Stimulated activated naive CD8-positive, alpha-beta T cell treated with anti-CD3 and anti-CD28 coated beads, Interleukin-15, Interleukin-2, amounts not matched to agents 100 U/mL and 50 U/mL, for 24 hours (primary cell): ENCODE measurements around the gene WNT5B.
A peak's percentile ranks its signal among the peaks of the same experiment; 100 is the strongest.

Experiments
- ATAC-seq: fragments of 150-1000 bp; cut with Tn5 transposase; one replicate; pipeline ENCODE4 v1.10.0; 2021
- DNase-seq: peaks from one replicate; pipeline ENCODE4 v3.0.0; 2021

The WNT5B gene

DNA sequence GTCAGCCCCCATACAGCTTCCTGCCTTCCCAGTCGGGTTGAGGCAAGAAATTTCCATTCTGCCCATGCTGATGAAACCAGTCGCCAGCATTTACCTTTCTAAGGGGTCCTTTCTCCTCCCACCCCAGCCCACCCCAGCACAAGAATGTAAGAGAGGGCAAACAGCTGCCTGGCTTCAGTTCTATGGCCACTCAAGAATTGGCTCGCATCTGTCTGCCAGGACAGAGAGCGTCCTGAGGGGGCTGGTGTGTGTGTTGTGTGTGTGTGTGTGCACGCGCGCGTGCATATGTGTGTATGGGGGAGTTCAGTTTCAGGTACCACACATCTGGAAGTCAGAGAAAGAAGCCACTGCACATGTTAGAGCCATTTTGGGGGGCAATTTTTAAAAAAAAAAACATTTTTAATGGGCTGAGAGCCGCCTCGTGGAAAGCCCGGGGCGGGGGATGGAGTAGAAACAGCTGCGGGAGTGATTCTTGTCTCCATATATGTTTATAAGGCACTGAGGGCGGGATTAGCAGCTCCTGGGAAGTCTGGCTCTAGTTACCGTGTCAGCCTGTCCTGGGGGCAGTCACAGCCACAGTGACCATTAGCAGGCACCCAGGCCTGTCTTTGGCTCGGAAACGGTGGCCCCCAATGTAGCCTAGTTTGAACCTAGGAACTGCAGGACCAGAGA, at the start of gene WNT5B:
Gene WNT5B, plus strand, starts transcription at position 566 of the 672 bp plus-strand sequence. CDS start 2,124 bp downstream, outside the sequence.
- DNase-seq (no peak), ATAC-seq (no peak)

DNA sequence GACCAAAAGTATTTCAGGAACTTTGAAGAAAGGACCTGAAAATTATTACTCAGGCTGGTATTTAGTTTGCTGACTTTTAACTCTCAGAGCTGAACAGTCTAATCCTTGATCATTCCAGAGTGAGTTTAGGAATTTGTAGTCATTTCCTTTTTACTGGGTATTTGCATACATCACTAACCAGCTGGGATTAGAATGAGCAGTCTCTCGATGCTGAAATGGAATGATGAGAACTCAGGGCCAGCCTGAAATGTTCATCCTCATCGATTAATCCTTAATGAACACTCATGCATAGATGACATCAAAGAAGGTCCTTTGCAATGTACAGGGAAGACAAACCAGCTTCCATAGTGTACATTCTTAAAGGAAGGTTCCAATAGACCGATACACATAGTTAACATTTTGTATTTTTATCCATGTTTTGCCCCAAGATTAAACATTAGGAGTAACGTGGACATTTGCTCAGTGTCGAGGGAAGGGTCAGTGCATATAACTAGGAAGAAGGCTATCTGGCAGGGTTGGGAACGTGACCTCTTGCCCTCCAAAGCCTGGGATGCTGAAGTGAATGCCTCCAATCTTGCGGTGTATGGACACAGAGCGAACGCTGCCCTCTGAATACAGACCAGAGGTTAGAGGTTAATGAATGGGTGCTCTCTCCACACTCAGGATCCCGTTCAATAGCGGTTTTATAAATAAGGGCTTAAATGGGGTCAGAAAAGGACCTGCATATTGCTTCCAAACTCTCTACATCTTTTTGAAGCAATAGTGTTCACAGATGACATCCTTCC, 49.2 kb upstream of the WNT5B start:
- DNase-seq (no peak), ATAC-seq (no peak)

GRCh38 chr12:1580526-1580925, 48.5 kb upstream of the WNT5B start:
- ATAC-seq (no peak), DNase-seq (no peak)

DNA sequence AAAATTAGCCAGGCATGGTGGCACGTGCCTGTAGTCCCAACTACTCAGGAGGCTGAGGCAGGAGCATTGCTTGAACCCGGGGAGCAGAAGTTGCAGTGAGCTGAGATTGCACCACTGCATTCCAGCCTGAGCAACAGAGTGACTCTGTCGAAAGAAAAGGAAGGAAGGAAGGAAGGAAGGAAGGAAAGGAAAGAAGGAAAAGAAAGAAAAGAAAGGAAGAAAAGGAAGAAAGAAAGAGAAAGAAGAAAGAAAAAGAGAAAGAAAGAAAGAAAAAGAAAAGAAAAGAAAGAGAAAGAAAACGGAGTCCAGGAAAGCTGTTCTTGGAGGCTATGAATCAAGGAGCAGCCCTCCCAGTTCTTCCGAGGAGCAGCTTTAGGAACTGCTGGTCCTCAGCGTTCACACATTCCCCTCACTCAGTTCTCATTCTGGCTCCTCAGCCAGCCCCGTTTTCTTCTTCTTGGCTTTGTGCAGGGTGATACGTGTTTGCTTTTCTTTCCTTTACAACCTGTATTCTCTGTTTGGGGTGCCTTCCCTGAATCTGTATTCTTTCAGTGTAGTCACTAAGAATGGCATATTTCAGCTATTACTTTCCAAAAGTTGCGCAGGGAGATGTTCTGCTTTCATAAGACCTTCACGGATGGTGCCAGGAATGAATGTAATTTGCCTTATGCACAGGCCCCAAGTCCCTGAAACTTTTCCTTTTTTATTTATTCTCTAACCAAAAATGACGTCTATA, 46.9 kb upstream of the WNT5B start:
- ATAC-seq: no peak
- DNase-seq: no peak

DNA sequence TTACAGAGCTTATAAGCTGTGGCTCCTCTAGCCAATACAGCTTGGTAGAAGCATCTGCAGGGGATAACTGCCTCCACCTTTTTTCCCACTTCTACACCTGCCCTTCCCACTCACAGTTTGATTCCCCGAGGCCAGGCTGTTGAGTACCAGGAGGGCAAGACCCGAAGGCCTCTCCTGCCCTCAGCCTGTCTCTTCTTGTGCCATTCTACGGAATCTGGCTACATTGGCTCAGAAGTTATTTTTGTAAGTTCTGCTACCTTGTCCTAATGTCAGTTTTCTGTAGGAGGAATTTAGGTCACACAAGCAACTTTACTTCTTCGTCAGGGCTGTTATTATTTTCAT, 46.4 kb upstream of the WNT5B start:
- DNase-seq (no peak), ATAC-seq (no peak)

GRCh38 chr12:1583421-1584078, 45.5 kb upstream of the WNT5B start:
- peak; percentile 70 for DNase-seq
- peak; percentile 78 for ATAC-seq

- DNase-seq (no peak), ATAC-seq (no peak)
These were observed 44.7 kb upstream of the WNT5B start for GRCh38 chr12:1584326-1584725.

DNA sequence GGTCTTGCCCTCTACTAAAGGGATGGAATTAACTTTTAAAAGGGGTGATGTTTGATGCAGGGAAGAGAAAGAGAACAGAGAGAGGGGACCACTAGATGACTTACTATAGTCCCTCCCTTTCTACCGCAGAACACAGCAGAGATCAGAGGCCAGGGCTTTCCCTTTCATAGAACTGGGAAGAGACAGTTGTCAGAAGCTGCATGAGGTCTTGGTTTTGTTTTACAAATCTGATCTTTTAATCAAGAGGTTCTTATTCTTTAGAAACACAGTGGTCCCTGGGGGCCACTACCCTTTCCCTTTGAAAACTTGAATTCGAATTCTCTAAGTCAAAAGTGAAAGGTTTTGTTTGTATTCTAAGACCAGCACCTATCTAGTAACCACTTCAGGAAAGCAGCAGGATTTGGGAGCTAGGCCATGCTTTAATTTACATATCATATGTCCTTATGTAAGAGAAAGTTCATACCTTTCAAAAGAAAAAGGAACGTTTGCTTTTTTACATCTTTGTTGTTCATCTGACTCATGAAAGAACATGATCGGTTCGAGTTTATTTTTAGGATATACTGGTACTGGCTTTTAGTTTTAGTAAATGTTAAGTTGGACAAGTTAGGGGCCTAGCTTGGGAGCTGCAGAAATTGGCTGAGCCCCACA, 41.0 kb upstream of the WNT5B start:
- DNase-seq: no peak
- ATAC-seq: no peak

- DNase-seq (no peak), ATAC-seq (no peak)
These were observed 40.5 kb upstream of the WNT5B start for GRCh38 chr12:1588575-1588947.

- no peak for ATAC-seq
- DNase-seq: no peak
These were observed 38.6 kb upstream of the WNT5B start for GRCh38 chr12:1590221-1590979.

DNA sequence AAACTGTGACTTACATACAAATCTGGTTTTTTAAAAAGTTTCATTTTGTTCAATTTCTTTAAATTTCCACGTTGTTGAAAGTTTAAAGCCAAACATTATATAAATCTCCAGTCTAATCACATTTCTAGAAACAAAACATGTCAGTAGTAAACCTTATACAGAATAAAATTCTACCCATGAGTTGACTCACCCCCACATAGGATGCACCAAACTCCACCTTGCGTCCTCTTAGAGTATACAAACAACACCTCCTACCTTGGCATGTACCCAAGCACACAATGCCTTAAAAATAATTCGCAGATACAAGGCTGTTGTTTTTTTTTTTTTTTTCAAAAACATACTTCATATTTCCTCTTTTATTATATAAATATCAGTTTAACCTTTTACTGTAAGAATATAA, 38.0 kb upstream of the WNT5B start:
- DNase-seq (no peak), ATAC-seq (no peak)

- ATAC-seq (no peak), DNase-seq (no peak)
These were observed 37.5 kb upstream of the WNT5B start for GRCh38 chr12:1591543-1591942.

- peak; percentile 73 for DNase-seq
These were observed 36.4 kb upstream of the WNT5B start for GRCh38 chr12:1592444-1593173.

GRCh38 chr12:1593174-1594005, 35.6 kb upstream of the WNT5B start:
- ATAC-seq (peak; percentile 8), DNase-seq (peak; percentile 57)

More at GRCh38 chr12:1592444-1593173, 36.4 kb upstream of the WNT5B start:
- ATAC-seq: peak; percentile 51

DNA sequence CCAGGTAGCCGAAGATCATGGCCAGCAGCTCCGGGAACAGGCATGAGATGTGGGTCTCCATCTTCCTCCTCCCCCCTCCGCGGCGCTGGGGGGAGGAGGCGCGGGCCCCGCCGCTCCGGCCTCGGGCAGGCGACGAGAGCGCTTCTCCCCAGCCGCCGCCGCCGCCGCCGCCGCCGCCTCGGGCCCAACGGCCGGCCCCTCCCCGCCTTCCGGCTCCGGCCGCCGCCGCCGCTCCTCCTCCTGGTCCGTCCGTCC, 35.1 kb upstream of the WNT5B start:
- no peak for ATAC-seq
- peak; percentile 75 for DNase-seq

DNA sequence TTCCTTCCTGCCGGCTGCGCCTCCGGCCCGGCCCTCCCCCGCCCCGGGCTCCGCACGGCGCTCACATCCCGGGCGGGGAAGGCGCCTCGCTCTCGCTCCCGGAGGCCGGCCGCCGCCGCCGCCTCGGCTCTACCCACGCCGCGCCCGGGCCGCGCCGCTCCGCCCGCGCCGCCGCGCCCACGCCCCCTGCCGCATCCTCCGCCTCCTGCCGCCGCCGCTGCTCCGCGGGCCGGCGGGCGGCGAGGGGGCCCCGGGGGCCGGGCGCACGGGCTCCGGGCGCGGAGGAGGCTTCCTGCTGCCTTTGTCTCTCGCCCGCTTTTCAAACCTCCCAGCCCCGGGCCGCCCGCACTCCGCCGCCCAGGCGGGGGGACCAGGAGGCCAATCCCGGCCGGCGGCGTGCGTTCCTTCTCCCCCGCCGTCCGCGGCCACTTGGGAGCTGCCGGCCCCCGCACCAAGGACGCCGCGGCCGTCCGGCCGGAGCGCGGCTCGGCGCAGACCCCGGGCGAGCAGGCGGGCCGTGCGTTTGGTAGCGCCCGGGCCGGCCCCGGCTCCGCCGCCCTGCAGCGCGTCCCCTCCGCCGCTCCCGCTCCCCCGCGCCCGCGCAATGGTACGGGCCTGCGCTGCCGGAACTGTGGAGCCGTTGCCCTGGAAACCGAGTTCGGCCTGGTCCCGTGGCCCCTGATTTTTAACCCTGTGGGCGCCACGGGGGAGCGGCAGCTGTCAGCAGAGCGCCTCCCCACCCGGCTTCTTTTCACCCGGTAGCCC, 34.6 kb upstream of the WNT5B start, which contains the start of gene FBXL14:
Gene FBXL14, minus strand, starts transcription at position 321 of the 765 bp plus-strand sequence. CDS start 515 bp downstream, outside the sequence.
- ATAC-seq (peak; percentile 68), DNase-seq (peak; percentile 92)

- DNase-seq (no peak), ATAC-seq (no peak)
These were observed 33.9 kb upstream of the WNT5B start for GRCh38 chr12:1595026-1595561.

DNA sequence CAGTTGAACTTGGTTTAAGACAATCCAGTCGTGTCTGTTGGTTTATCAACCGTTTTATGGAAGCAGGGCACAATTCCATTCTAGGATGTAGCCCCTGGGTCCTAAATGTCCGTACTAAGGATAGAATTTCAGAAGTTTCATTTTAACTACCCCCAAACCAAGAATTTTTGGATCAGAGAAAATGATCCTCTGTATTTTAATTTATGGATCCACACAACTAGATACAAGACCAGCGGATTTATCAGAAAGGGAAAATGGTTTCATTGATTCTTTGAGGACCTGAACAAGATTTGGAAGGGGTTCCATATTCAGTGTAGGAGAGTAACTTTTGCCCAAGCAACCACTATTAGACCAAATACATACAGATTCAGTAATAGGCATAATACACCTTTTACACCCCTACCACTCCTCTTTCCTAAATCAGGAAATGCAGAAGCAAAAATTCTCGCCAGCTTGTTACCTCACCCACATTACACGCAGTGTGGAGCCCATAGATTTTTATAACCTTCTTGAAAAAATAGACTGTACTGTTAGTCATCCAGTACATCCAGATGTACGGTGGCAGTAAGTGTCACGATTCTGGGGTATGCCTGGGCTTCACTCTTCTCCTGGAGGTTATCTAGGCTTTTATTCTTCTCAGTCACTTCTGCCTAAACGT, 33.2 kb upstream of the WNT5B start:
- ATAC-seq: no peak

More for the DNA sequence above, 33.2 kb upstream of the WNT5B start:
- DNase-seq: no peak
